Head of caudate nucleus (tissue), 42 donors: ENCODE data around the gene PLEK.

Experiments used
- DNase-seq, 42 donors: peaks; one replicate each; pipeline versions ENCODE4 v3.0.0 to v3.0.0-alpha.2; 2020 to 2021; ENCODE audit warnings: mixed read lengths in 7 of 42
- intact Hi-C: fragments of 100-400 bp; cut with DNase I; formaldehyde crosslinking; loops from one replicate; pipeline ENCODE4 v1.15.0; 2022

The PLEK gene, protein sequence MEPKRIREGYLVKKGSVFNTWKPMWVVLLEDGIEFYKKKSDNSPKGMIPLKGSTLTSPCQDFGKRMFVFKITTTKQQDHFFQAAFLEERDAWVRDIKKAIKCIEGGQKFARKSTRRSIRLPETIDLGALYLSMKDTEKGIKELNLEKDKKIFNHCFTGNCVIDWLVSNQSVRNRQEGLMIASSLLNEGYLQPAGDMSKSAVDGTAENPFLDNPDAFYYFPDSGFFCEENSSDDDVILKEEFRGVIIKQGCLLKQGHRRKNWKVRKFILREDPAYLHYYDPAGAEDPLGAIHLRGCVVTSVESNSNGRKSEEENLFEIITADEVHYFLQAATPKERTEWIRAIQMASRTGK

DNA sequence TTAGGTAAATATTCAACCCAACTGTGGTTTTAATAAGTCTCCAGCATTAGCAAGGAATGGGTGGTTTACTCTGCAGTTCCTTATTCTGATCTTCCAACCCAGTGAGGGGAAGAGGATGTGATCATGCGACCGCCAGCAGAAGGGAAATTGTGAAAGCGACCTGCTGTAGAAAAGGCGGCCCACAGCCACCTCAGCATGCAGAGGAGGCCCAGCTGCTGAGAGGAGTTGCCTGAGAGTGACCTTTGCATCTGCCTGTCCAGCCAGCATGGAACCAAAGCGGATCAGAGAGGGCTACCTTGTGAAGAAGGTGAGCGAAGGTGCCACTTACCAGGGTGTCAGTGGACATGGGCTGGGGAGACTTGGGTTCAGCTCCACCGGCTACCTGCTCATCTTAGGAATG is at the start of gene PLEK:
PLEK (plus strand) TSS at position 196 of the 400 bp plus-strand sequence; CDS start at position 266, 70 bp downstream.
- intact Hi-C loops: no loop called here
- DNase-seq: peak in 36 of 42 donors; percentile 12 to 73 (median 41)

DNA sequence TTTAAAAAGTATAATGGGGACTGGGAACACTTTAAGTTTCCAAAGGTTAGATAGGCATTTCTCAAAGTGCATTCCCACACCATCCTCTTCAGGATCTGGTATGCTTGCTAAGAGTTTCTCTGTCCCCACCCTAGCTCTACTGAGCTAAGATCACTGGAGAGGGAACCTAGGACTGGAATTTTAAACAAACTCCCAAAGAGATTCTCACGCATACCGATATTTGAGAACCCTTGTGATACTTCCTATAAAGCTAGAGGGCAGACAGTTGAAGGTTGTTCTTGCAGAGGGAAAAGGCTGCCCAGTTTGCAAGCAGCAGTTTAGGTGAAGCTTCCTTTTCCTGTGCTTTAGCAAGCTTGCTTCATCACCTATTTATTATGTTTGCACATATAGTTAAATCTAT is 49.0 kb upstream of the PLEK start:
- intact Hi-C loops: no loop called here
- no peak for DNase-seq

DNA sequence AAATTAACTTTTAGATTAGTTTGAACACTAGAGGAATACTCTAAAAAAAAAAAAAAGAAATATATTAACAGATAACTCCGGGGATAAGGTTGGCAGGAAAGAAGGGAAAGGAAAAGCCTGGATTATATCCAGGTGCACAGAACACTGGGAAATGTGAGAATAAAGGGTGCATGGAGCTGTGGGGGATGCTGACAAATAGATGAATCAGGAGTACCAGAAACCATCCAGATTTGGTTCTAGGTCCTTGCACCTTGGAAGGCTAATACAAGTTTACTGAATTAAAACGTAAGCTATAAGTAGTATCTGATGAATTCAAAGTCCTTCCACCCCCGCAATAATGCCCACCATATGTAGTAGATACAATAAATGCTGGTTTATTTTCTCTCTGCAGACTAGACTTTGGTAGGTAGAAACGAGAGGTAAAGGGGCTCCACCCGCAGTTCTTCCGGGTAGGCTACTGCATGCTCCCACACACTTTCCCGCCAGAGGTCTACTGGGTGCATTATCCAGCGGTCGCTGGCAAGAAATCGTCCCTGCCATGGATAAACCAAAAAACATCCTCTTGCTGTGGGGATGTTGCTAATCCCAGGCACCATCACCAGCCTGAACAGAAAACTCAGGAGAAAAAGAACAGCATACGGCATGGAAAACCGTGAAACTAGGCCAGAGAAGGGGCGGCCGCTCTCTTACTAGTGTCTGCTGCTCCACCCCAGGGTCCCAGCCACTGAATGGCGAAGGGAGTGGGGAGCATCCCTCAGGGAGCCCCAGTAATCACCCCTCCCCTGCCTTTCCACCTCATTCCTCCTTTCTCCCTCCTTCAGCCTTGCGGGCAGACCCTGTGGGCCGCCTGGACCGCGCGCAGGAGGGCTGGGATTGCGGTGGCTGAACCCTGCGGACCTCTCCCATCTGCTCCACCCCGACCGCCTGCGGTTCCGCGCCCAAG is 46.8 kb upstream of the PLEK start:
- intact Hi-C loops: no loop called here
- DNase-seq: peak in 40 of 42 donors; percentile 16 to 68 (median 40)

DNA sequence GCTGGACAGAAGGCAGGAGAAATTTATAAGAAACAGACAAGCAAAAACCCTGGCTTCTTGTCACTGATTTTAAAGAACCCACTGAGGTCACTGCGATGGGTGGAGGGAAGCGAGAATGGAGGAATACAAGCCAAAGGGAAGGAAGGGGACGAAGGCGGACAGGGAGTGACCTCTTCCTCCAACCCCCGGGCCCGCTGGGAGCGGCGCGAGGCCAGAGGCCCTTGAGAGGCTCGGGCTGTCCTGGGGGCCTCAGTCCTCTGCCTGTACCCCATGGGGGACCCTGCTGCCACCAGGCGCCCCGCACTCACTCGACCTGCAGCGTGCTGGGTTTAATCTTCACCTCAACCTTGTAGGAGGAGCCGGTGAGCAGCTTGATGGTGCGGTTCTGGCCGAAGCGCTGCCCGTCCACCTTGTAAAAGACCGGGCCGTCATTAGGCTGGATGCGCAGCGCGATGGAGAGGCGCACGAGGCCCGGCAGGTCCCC is 46.1 kb upstream of the PLEK start:
- peak in 28 of 42 donors; percentile 9 to 67 (median 38) for DNase-seq
- intact Hi-C loops: no loop called here

DNA sequence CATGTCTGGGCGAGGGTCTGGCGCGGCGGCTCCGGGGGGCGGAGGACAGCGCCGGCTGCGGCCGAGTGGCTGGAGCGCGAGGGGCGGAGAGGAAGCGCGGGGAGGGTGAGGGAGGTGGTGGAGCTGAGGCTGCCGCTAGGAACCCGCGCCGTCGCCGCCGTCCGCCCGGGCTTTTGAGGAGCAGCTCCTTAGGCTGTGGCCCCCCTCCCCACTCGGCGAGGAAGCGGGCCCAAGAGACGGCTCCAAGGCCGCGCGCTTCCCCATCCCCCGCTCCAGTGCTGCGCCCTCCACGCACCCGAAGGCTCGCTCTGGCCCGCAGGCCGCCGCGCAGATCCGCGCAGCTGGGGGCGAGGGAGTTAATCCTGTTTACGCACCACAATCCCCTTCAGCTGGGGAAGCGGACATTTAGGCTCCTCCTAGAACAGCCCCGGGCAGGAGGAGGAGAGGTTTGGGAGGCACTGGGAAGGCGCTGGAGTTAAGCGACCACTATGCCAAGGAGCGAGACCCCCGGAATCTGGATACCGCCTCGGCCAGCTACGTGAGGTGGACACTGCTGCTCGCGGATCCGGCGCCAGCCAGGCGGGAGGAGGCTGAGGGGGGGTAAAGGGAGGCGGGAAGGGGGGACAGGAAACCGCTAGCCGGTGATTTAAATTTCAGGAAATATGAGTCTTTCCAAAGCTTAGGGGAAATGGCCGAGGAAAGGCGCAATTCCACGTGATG is 45.5 kb upstream of the PLEK start, which contains the start of gene CNRIP1:
CNRIP1 (minus strand) TSS at position 552 of the 720 bp plus-strand sequence; CDS start at position 3, 549 bp downstream.
- intact Hi-C loops: no loop called here
- peak in 41 of 42 donors; percentile 38 to 83 (median 69) for DNase-seq

DNA sequence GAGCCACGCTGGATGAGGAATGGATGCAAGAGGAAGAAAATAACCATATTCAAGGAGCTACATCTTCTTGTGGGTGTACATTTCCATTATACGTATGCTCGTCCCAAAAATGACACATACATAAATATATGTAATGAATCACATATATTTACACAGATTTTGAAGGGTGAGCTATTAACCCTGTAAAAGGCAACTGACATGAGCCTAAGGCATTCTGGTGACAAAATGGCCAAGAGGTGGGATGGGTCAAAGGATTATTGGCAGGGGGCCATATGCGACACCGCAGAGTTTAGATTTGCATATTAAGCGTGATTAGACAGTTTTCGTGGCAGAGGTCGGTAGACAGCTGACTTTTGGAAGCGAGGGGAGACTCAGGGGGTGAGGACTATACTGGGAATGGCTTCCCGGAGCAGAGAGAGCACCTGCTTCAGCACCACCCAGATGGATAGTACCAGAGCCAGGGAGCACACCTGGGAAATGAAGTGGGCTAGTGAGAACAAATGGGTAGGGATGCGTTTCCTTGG is 44.9 kb upstream of the PLEK start:
- peak in 32 of 42 donors; percentile 5 to 58 (median 24) for DNase-seq
- intact Hi-C loops: no loop called here

DNA sequence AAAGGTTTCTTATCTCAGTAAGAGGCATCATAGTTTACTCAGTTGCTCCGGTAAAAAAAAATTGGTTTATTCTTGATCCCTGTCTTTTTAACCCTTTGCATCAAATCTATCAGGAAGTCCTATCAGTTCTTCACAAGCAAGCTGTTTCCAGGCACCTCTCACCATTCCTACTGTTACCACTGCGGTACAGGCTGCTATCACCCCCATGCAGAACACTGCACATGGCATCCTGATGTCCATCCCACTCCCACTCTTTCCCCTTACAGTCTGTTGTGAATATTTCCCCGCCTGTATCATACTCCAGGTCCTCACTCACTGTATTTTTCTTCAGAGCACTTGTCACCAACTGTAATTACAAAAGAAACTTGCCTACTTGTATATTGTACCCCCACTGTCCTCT is 40.0 kb upstream of the PLEK start:
- intact Hi-C loops: no loop called here

DNA sequence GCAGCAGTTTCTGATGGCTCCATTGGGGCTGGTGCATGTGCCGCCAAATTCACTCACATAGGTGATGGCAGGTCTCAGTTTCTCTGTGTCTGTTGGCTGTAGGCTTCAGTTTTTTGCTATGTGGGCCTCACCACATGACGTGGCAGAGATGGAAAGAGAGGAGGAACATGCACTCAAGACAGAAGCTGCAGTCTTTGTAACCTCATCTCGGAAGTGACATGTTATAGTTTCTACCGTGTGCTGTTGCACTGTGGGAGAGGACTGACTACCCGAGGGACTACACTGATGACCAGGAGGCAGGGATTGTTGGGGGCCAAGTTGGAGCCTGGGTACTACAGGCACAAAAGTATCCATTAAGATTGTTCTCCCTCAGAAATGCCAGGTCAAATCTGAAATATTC is 36.2 kb upstream of the PLEK start:
- intact Hi-C loops: no loop called here
- DNase-seq: no peak

More for the DNA sequence above, 40.0 kb upstream of the PLEK start:
- no peak for DNase-seq

DNA sequence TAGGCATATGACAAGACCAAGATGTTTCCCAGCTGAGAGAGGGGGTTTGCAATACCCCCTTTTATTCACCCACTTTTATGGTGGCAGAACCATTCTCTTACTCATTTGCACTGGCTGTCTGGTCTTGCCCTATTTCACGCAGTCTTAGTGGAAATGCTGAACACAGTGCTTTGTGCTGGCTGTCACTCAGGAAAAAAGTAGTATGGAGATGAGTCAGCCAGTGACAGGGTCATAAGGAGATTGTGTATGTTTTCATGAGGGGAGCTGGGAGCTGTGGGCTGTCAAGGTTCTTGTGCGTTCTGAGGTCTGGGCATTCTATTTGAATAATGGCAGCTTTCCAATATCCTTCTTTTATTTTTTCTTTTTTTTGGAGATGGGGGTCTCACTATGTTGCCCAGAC is 34.4 kb upstream of the PLEK start:
- no peak for DNase-seq
- intact Hi-C loops: no loop called here

DNA sequence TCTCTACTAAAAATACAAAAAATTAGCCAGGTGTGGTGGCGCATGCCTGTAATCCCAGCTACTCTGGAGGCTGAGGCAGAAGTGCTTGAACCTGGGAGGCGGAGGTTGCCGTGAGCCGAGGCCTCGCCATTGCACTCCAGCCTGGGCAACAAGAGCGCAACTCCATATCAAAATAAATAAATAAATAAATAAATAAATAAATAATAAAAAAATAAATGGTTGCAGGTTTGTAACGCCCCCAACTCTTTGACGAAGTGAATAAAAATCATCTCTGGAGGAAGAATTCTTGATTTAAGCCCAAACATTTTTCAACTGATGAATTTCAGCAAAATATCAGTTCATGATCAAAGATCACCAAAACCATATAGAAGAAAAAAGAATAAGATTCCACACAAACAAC is 32.1 kb upstream of the PLEK start:
- intact Hi-C loops: no loop called here
- DNase-seq: no peak

DNA sequence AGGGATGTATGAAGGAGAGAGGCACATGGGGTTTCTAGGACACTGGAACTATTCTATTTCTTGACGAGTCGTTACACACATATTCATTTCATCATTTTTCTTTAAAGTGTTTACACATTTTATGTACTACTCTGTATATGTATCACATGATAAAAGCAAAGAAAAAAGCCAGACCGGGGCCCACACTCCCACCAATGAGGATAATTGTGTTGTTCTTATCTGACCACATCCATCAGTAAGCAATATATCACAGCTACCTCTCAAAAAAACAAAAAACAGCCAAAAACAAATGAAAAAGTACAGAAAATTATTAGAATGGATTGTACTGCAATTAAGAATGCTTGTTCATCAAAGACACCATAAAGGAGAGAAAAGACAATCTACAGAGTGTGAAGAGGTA is 31.2 kb upstream of the PLEK start:
- no peak for DNase-seq

DNA sequence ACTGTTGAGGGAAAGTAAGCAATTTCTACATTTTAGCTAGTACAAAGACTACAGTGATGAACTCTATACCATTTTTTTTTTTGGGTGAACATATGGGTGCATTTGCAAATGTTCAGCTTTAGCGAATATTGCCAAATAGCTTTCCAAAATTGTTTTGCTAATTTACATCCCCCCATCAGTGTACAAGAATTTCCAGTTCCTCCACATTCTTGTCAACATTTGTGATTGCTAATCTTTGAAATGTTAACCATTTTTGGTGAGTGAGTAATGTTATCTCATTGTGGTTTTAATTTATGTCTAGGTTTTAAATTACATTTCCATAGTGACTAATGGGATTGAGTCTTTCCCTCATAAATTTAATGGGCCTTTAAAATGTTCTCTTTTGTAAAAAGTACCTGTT is 28.9 kb upstream of the PLEK start:
- intact Hi-C loops: no loop called here
- DNase-seq: no peak

More for the DNA sequence above, 31.2 kb upstream of the PLEK start:
- intact Hi-C loops: no loop called here

DNA sequence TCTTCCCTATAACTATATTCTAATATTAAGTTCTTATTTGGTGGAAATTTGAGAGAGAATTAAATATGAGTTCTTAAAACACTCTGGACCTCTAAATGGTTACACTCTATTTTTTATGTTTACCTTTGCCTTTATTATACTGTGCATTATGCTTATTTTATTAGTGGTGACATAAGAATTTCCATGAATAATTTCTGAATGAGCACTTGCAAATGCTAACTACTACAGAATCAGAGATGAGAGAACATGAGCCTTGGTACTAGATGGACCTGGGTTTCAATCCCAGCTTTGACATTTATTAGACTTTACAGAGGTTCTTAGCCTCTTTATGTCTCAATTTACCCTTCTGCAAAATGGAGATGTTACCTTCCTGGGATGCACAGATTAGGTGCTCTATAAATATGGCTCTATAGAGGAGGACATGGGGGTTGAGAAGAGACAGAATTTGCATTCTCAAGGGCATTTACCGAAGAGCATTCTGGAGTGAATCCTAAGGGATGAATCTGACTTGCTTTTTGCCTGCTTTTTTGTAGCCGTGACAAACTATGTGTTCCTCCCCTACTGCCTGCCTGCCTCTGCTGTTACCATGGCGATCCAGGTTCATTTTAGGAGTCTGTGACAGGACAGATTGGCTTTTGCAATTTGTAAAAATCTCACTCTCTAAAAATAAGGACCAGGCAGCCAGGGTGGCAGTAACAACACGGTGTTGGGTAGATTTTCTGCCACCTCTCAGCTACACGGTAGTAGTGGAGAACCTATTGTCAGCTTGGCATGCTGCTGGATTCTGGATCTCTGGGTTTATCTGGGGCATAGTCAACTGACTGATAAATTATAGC is 24.6 kb upstream of the PLEK start:
- peak in 24 of 42 donors; percentile 13 to 76 (median 33) for DNase-seq
- intact Hi-C loops: no loop called here

DNA sequence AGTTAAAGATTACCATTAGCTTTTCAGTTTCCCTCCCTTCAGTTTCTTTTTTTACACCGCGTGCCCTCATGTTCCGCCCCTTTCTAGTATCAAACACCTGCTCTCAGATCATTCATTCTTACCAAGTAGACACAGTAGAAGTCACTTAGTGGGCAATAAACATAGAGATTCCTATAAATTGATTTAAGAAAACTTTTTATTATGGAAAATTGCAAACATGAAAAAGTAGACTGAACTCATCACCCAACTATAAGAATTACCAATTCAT is 24.1 kb upstream of the PLEK start:
- intact Hi-C loops: no loop called here
- DNase-seq: peak in 2 of 42 donors; percentile 11 to 13

DNA sequence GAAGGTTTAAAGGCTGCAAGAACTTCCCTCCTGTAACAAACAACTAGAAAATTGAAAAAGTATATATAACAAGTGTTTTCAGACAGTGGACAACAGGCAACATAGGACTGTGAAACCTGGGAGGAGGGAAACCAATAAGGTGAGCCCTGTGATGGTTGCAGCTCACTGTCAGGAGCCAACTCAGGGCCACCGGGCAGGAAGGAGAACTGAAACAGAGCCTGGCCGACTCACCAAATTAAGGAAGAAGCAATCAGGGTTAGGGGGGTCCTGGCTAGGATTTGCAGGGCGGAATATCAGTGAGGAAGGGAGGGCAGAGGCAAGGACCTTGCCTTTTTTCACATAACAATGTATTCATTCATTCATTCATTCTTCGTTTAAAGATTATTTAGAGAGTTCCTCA is 23.5 kb upstream of the PLEK start:
- DNase-seq: no peak
- intact Hi-C loops: no loop called here

DNA sequence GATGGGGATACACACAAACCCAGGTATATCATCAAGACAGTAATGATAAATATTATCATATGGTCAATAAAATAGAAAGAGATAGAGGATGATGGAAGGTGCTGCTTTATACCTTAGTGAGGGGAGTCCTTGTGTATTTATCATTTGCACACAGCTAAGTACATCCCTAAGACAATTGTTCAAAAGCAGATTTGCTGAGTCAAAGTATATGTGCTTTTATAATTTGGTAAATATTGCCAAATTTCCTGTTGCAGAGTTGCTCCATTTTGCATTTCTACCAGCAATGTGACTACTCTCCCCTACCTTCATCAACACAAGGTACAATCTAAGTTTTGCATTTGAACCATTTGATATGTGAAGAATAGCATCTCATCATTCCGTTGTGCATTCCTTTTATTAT is 22.6 kb upstream of the PLEK start:
- intact Hi-C loops: no loop called here
- DNase-seq: no peak

DNA sequence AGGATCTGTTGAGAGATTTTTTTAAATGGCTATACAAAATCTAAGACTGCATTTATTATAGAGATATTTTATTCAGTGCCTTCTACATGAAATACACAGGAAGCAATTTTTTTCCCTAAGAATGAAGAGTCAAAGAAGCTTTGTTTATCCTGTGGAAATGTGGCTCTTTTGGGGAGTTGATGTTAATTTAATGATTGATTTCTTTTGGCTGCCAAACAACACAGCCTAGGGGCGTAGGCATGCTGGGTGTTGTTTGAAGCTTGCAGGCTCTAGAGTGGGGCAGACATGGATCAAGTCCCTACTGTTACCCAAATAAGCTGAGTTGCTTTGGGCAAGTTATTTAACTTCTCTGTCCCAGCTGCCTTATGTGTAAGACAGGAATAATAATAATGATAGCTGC is 21.1 kb upstream of the PLEK start:
- no peak for DNase-seq
- intact Hi-C loops: no loop called here

DNA sequence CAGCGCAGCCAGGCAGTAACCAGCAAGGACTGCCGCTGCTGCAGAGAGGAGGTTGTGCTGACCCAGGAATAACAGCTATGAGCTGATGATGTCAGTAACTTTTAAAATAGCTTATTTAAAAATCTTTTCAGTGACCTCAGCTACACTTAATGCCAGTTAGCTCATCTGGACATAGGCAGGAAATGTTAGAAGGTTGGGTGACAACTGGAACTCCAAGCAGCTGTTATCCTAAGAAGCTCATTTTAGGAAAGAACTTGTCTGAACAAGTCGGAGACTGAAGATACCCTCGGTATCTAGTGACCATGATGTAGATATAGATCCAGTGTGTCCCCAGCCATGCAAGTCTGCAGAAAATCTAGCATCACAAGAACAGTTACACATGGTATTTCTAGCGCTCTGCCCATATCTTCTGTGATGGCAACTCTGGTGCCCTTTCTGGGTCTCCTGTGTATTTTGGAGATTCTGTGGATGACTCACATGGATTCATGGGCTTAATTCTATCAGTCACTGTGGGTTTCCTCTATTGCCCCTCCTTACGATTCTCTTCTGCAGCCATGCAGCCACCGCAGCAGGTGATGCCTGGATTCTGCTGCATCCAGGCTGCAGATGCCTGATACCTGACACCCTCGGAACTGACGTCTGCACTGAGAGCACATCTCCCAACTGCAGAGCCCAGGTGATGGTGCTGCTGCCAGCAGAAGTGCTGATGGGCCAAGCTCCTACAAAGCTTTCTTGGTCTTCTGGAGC is 19.8 kb upstream of the PLEK start:
- intact Hi-C loops: no loop called here
- DNase-seq: no peak
